NAMALWA (cell line): ENCODE results near the gene RBM18.

Source experiments
- DNase-seq: peaks from one replicate; pipeline ENCODE4 v3.0.0-alpha.2; 2015; ENCODE audit warnings: low spot score

RBM18 gene

DNA sequence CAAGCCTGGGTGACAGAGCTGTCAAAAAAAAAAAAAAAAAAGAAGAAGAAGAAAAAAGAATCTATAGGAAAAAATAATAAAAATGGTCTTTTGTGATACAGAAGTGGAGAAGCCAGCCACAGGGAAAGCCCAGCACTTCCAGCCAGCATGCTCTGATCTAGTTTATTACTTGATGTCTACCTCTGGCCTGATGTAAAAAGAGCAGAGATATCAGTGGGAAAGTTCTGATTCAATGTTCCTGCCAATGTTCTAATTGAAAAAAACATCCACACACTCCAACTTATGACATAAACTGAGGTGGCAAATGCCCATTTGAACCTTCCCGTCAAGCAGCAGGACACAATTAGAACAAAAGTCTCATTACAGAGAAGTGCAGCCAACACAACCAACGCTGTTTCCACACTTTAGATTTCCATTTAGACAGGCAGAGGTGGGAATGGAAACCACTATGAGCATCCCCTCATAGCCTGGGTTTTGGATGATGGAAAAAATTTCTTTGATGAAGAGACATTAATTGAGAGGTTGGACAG lies 5.7 kb downstream of the RBM18 start:
- no peak for DNase-seq

DNA sequence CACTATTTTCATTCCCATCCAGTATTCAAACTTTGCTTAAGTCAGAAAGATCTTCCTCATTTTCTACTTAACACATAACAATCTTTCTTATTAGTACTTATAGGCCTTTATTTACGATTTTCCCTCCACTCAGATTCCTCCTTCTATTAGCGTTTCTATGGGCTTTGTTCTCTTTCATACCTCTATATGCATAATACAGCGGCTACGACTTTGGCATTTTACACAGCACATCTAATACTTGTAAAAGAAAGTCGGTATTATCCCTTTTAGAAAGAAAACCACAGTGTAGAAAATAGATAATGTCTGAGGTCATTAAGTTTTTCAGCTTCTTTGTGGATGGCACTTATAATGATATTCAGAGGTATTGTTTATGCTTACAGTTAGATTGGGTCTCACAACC lies 8.4 kb downstream of the RBM18 start:
- no peak for DNase-seq

DNA sequence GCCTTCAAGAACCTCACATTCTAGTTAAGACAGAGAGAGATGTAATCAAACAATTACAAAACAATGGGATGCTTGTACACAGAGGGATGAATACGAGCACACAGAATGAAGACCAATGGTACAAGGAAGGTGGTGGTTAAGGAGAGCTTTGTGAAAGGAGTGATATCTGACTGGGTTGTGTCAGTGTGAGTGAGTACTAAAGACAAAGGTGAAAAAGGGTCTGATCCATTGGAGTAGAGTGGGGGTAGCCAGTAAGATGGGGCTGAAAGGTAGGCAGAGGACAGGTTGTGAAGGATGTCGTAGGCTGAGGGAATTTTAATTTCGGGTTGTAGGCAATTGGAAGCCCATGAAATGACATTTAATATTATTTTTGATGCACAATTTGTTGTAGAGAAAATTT lies 9.9 kb downstream of the RBM18 start:
- no peak for DNase-seq

DNA sequence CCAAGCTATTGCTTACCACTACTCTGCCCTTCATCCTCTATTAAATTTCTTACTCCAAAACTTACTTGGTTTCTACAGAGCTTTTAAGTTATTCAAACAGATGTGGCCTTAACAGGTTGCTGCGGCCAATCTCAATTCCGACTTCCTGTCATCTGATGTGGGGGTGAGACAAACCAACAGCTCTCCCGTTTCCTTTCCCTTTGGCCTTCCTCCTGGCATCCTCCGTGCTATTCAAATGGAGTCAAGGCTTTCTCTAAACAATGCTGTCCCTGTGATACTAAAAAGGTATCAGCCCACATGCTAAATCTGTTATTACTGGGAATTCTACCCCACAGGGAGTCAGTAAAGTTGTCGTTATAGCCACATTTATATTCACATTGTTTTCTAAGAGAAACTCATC lies 11.8 kb downstream of the RBM18 start:
- no peak for DNase-seq

DNA sequence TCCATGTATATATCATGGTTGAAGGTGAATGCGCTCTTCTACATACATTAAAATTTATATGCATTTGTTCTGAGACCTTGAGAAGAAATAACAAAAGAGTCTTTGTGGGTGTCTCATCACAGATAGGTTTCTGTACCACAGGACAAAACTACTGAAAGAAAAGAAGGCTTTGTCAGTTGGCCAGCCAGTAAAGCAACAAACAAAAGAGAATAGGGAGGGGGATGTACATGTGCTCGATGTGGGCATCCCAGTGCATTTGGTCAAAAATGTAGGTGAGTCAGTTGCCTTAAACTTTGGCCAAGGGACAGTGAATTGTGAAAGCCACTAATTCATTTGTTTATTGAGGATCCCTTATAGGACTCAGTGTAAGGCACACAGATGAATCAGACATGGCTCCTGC lies 13.3 kb downstream of the RBM18 start:
- no peak for DNase-seq

DNA sequence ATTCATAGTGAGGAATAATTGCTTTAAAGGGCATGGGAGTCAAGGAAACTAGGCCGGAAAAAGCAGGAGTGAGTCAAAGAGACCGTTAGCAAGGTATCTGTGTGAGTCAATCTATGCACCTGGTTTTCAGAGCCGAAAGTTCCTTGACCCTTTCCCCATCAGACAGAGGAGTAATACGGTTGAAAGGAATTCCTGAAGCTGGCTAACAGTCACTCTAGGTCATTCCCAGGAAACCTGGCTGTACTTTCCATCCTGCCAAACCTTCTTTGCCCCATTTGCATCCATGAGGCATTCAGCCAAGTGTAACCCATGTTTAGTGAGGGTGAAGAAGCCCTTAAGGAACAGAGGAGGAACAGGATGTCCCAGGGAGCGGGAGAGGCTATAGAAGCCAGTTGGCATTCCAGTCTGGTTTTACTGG lies 16.2 kb downstream of the RBM18 start:
- no peak for DNase-seq

DNA sequence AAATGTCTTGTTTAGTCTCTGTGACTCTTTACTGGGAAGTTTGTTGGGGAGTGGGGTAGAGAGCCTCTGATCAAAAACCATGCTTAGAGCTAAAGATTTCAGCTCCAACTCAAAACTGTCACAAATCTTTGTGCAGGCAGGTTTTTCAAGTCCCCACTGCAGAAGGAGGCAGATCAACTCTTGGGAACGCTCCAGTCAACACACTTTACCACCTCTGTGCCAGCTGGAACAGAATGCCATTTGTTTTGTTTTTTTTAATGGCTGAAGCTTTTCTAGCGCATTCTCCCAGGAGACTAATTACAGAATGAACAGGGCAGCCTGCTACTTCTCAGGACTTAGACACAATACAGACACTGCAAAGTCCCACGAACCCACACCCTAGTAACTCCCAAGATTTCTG lies 18.0 kb downstream of the RBM18 start:
- DNase-seq, result no peak

DNA sequence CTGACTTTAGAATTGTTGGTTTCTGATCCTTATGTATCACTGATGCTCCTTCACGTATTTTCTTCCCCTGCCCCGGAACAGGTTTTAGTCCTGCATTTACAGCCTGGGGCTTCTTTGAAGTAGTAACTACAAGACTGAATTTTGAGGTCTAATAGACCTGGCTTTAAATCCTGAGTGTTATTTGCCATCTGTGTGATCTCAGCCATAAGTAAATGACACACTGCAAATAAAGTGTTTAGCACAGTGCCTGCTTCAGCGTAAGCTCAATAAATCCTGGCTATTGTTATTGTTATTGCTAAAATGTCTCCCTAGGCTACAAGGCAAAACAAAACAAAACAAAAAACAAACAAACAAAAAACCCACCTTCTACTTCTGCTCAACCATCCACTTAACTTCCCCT lies 20.3 kb downstream of the RBM18 start:
- no peak for DNase-seq

DNA sequence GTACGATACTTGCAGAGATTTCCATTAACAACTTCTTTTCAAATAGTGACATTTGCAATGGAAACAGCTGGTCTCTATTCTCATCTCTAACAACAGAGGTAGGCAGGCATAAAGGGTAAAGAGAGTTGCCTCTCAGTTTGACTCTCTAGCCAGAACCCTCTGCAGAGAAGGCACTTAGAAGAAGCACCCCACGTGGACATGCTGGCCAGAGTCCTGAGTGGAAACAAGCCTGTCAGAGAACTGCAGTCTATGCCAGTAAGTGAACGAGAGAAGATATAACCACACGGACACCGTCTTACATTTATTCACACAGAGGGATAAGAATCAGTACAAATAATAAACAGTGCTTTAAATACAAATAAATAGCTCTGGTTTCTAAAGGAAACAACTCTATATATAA lies 24.9 kb downstream of the RBM18 start:
- DNase-seq, result no peak

DNA sequence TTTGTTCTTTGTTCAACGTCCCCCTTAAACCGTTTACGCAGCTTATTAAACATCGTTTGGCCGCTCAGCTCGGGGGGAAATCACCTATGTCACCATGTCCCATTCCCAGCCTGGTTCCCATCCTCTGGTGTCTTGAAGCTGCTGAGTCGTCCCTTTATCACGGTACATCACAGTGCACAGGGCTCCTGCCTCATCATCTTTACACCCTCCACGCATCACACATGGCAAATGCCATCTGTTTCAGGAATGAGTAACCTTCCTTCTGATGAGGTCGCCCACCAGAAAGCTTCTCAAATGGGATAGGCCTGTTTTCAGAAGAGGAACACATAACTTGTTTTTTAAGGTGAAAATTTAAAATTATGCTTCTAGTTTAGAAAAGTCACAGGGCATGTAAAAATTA lies 28.0 kb downstream of the RBM18 start:
- no peak for DNase-seq

DNA sequence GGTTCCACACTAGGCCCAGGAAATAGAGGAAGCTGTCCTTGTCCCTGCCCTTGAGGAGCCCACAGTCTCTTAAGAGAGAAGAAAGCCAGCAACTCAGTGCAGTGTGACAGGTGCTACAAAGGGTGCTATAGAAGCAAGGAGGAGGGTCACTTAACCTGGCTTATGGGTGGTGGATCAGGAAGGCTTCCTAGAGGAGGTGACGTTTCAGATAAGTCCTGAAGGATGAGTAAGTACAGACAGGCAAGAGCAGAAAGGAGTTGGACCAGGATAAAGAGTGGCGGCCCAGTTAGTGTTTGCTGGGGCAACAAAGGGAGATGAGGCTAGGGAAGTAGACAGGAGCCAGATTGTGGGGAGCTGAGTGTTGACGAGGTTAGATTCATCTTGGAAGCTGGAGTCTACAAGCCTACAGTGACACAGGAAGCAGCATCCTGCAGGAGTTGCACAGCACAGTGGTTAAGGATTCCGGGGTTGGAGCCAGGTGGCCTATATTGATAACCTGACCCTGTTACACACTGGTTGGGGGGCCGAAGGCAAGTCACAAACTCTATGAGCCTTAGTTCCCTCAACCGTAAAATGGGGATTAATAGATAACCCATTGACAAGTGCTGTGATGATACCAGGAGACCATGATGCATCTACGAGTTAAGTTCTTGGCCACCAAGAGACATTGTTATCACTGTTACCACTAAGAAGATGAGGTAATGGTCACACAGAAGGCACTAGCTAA lies 30.5 kb downstream of the RBM18 start:
- no peak for DNase-seq

DNA sequence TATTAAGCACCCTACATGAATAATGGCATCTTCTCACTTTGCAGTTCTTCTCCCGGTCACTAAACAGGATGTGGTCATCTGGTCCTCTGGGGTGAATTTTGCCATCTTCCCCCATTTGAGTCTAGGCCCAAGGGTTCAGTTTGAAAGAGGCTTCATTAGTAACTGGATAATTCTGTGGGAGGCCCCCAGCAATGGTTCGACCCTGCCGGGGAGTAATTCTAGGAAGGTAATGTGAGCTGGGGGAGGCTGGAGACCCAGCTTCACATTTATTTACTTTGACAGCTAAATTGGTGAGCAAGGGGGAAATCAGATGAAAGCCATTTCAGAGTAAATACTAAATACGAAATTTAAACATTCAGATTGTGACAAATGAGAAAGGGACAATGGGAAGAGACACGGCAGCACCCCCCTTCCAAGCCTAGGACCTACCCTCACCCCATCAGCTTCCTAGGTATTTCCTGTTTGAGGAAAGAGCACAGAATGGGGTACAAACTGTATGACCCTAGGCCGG lies 31.8 kb downstream of the RBM18 start:
- no peak for DNase-seq

DNA sequence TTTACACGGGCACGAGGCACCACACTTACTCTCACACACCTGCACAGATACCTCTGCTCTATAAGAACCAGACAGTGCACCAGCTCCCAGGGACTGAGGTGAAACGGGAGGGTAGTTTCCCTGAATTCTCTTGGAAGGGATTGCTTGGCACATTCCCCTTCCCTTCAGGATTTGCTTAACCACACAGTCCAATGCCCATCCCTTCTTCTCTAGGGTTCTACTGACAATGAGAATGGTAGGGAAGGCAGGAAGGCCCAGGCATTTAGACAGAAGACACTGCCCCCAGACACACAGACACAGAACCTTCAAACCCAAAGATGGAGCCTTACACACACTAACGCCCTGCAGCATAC lies 35.2 kb downstream of the RBM18 start:
- DNase-seq, result no peak

DNA sequence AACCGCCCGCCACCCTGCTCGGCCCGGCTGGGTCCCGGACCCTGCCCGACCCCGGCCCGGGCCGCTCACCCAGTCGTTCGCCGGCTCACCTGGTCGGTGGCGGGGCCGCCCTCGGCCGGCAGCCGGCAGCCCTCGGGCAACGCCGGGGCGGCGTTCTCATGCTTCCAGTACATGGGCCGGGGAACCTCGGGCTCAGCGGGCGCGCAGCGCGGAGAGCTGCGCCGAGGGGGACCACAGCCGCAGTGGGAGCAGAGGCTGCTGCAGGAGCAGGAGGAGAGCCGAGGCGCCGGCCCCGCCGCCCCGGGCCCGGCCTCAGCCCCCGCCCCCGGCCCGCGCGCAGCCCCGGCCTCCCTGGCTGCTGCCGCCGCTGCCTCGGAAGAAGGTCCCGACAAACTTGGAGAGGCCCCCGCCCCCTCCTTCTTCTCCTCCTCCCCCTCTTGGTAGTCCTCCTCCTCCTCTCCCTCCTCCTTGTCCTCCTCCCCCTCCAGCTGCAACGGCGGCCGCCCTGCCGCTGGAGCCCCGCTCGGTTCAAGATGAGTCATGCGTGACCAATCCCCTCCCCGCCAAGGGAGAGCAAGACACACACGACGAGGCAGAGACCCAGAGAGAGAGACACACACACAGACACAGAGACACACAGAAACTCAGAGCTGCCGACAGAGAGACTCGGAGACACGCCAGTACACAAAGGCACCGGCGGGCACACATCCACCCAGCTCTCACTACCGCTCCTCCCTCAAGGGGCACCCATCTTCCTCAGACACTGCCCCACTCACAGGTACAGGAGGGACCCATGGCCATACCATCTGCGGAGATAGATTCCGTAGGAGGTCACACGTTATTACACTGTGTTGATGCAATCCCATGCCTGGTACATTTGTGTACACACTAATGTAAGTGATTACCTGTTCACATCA lies 35.8 kb downstream of the RBM18 start, which contains the start of gene LHX6:
Gene LHX6, minus strand, starts transcription at position 390 of the 917 bp plus-strand sequence. Its CDS starts 217 bp downstream, at position 173.
- DNase-seq, result no peak

DNA sequence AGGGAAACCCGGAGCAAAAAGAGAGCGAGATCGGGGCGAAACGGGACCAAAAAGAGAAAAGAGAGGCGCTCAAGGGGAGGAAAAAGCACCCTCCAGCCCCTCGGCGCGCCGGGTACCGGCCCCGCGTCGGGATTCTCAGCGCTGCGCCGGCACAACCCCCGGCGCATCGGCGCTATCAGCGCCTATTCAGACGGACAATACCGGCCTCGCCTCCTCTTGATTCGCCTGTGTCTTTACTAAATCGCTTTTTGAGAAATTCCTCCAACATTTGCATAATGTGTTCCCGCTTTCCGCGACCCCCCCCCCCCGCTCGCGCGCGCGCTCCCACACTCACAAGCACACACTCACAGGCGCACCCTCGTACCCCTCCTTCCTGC lies 36.5 kb downstream of the RBM18 start:
- DNase-seq, result no peak

DNA sequence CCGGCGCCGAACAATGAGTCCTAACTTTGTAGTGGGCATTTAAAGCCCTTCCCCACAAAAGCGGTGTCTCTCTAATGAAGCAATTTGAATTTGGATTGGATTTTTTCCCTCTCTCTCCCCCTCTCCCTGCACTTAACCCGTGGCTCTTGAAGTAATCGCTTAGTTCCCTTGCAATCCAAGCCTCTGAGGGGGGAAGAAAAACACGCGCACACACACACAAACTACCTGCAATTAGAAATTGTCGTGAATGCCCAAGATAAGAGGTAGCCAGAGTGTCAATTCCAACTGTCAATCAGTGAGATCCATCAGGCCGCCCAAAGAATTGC lies 37.1 kb downstream of the RBM18 start:
- DNase-seq, result no peak

DNA sequence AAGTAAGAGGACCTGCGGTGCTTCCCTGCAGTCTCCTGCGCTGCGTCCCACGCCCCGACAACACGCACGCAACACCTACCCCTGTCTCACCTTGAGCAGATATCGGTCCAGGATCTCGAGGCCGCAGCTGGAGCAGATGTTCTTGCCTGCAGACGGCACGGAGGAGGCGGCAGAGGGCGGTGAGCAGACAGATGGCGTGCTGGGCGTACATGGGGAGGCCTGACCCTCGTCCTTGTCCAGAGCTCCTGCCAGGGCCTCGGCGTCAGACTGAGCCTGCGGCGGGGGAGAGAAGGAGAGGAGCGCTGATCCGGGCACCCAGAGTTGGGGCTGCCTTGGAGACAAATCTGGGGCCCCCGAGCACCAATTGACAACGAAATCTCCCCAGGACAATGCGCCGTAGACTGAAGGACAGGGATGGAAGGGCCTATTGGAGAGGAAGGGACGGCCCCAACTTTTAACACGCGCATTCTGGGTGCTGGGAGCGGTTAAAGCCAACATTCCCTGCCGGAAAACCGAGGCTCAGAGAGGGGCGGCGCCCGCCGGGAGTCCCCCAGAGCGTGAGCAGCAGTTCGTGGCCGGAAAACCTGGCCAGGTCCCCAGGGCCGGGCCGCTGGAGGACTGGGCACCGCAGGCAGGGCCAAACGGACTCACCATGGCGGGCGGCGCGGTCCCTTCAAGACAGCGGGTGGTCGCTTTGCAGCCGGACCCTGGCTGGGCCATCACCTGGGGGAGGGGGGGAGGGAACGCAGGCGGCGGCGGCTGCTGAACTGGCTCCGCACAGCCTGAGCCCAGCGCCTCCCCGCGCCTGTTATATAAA lies 37.7 kb downstream of the RBM18 start:
- DNase-seq, result no peak

DNA sequence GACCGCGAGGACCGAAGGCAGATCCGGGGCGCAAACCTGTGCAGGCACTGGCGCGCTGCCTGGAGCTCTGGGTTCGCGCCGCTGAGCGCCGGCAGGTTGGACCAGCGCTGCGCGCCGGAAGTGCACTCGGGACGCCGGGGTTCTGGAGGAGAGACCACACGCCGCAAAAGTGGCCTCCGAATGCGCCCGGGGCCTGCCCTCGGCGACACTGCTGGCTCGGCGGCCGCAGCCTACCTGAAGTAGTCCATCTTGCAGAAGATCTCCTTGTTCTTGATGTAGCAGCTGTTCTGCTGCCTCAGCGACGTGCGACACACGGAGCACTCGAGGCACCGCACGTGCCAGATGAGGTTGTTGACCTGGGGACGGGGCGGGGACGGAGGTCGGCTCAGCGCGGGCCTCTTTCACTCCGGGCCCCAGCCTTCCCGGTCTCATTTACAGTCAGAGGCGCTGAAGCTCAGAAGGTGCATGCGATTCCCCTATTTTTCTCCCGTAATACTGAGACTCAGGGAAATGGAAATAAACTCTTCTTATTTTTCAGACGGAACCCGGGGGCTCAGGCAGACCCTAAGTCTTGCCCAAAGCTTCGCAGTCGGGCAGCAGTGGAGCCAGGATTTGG lies 38.4 kb downstream of the RBM18 start:
- no peak for DNase-seq

DNA sequence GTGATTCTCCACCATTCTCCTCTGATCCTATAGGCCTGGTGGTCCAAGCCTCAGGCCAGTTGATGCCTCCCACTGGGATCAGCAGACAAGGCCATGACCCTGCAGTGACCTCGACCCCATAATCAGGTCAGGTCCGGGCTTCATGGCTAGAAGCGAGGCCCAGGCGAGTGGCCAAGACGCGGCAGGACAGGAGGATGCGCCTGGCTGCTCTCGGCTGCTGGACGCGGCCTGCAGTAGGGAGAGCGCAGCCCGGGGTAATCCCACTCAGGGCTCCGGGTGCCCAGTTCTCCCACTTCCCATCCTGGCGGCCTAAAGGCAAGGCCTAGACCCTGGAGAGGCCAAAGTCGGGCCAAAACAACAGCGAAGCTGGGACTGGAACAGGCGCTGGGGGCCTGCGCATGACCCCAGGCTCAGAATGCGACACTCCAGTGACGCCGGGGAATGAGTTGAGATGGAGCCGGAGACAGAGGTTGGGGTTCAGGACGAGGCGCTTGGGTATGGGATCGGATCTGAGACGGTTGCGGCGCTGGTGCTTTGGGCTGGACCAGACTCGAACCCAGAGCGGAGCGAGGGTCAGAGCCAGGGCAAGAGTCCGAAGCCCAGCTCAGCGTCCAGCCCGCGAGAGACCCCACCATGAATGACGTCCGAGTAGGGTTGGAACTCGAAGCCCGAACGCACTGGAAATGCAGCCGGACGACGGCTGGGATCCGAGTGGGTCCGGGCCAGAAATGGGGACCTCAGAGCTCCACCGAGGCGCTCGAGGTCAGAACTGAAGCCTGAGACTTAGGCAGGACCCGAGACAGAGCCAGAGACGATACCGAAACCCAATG lies 39.1 kb downstream of the RBM18 start:
- DNase-seq, result no peak

DNA sequence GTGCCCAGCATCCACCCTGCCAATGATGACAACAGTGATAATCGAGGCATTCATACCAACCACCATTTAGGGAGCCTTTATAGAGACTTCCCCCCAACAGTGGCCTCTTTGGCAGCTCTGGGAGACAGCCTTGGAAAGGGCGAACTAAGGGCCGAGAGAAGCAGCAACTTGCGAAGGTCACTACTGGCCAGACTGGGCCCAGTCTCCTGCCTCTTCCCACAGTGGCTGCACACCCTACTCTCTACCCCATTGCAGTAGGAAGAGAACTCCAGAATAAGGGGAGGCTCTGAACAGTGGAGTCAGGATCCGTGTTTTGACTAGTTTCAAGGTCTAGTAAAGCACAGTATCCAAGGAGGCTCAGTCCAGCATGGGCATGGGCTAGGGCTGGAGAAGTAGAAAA lies 41.2 kb downstream of the RBM18 start:
- DNase-seq, result no peak

DNA sequence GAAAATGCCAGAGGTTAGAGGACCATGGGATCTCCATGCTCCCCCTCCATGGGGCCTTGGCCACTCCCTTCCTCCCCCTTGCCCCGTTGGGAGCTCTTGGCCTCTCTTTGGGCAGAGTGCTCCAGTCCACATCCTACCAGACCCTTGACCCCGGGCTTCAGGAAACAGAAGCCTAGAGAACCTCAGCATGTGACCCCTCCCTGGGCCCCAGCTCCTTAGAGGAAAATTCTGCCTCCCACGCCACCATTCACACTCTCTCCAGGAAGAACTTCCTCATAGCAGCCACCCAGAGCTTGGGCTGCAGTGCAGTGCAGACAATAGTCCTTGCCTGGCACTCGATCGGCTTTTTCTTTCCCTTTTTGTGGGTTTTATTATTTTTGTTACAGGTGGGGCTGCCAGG lies 41.8 kb downstream of the RBM18 start:
- no peak for DNase-seq
